ENCODE results near the gene SERPIND1.

DNA sequence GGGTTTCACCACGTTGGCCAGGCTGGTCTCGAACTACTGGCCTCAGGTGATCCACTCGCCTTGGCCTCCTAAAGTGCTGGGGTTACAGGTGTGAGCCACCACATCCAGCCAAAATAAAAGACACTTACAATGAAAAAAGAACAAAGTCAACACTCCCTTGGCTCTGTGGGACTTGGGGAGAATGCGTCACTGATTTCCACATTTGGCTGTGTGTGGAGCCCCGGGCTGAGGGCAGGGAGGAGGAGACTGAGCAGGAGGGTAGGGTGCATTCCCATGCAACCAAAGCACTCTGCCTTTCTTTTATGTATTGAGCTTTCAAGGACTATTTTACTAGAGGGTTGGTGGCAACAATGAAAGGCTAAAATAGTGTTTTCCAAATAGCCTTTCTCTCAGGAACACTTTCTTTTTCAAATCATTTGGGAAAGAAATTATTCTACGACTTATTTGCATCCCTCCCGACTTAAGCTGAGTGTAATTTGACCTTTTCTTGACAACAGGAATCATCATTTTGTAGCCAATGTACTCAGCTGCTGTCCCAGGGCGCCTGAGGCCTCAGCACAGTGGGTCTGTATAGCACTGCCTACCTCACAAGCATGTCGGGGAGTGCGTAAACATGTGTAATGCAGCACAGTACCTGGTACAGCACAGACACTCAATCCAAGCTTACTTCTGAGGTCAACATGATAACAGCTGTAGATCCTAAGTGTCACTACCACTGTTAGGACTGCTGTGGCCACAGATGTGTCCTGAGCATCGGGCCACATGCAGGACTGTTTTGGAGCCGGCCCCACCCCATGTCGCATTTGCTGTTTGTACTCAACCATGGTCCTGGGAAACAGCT, 10.1 kb upstream of the SERPIND1 start:
- TF ChIP-seq, protein P1, sequence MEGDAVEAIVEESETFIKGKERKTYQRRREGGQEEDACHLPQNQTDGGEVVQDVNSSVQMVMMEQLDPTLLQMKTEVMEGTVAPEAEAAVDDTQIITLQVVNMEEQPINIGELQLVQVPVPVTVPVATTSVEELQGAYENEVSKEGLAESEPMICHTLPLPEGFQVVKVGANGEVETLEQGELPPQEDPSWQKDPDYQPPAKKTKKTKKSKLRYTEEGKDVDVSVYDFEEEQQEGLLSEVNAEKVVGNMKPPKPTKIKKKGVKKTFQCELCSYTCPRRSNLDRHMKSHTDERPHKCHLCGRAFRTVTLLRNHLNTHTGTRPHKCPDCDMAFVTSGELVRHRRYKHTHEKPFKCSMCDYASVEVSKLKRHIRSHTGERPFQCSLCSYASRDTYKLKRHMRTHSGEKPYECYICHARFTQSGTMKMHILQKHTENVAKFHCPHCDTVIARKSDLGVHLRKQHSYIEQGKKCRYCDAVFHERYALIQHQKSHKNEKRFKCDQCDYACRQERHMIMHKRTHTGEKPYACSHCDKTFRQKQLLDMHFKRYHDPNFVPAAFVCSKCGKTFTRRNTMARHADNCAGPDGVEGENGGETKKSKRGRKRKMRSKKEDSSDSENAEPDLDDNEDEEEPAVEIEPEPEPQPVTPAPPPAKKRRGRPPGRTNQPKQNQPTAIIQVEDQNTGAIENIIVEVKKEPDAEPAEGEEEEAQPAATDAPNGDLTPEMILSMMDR (IDR thresholded peaks at IDR 0.05; ENCODE audit: low read depth, low read length): no peak
- TF ChIP-seq POLR2A (IDR thresholded peaks at IDR 0.05; ENCODE audit: extremely low read depth, insufficient read length): no peak

All from NB4 (cell line).